ENCODE measurements around the gene RAB27B. TPM values are rescaled to one million over a fixed set of nuclear protein-coding genes. Genes with fewer than 3 reads are reported as not detected.
"Not testable (repeated sequence)": the region's sequence is repeated elsewhere in the genome, so short reads cannot be mapped to it uniquely, and the experiment has no call there.

The RAB27B gene
- total RNA-seq, 1 donor from 2014 or later: 6.1 TPM

DNA sequence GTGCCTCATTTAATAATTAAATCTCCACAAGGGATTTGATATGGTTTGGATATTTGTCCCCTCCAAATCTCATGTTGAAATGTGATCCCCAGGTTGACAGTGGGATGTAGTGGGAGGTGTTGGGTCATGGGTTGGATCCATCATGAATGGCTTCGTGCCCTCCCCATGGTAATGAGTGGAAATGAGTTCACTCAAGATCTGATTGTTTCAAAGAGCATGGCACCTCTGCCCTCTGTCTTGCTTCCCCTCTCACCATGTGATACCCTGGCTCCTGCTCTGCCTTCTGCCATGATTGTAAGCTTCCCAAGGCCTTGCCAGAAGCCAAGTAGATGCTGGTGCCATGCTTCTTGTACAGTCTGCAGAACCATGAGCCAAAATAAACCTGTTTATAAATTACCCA, 15.0 kb upstream of the RAB27B start:
- Histone ChIP-seq H3K27ac (no peak overlapping the region), H3K27me3 (no peaks in the 10 kb centered on the region)

DNA sequence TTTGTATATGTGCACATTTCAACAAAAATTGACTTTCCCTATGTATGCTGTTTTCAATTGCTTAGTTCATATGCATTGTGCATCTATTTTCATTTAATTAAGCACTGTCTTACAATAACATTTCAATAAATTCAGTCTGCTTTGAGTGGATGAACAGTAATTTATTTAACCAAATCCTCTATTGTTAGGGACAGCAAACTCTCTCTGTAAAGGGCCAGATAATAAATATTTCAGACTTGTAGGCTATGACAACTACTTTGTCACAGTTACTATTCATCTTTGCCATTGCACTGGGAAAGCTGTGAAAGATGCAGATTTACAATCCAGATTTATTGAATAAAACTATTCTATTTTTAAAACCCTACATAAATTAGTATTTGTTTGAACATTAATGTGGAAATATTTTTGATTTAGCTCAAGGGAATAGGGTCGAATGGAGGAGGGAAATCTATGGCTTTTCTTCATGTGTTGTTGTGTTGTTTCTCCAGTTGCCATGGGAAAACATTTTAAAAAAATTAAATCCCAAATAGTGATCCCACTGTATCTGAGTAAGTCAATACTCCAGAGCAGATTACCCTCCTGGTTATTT, 14.2 kb upstream of the RAB27B start:
- no peaks in the 10 kb centered on the region for H3K4me1 ChIP-seq
- no peaks in the 10 kb centered on the region for H3K9me3 ChIP-seq
- no peak overlapping the region for H3K27ac ChIP-seq
- TF ChIP-seq POLR2A (IDR thresholded peaks at IDR 0.05) (no peak), POLR2AphosphoS5 (IDR thresholded peaks at IDR 0.05; ENCODE audit: insufficient read depth in 1 of 2, low read depth in 1 of 2) (no peak)
- TF ChIP-seq, protein P1, sequence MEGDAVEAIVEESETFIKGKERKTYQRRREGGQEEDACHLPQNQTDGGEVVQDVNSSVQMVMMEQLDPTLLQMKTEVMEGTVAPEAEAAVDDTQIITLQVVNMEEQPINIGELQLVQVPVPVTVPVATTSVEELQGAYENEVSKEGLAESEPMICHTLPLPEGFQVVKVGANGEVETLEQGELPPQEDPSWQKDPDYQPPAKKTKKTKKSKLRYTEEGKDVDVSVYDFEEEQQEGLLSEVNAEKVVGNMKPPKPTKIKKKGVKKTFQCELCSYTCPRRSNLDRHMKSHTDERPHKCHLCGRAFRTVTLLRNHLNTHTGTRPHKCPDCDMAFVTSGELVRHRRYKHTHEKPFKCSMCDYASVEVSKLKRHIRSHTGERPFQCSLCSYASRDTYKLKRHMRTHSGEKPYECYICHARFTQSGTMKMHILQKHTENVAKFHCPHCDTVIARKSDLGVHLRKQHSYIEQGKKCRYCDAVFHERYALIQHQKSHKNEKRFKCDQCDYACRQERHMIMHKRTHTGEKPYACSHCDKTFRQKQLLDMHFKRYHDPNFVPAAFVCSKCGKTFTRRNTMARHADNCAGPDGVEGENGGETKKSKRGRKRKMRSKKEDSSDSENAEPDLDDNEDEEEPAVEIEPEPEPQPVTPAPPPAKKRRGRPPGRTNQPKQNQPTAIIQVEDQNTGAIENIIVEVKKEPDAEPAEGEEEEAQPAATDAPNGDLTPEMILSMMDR (IDR thresholded peaks at IDR 0.05): no peak
- no peak for DNase-seq (ENCODE audit: extremely low spot score in 2 of 2)
- intact Hi-C loops (cut with DNase I): no loop called here
- H3K4me3 ChIP-seq: no peak overlapping the region
- no peaks in the 10 kb centered on the region for H3K36me3 ChIP-seq
- no peaks in the 10 kb centered on the region for H3K27me3 ChIP-seq

More for the DNA sequence above, 15.0 kb upstream of the RAB27B start:
- TF ChIP-seq POLR2A (IDR thresholded peaks at IDR 0.05): no peak
- TF ChIP-seq POLR2AphosphoS5 (IDR thresholded peaks at IDR 0.05; ENCODE audit: insufficient read depth in 1 of 2, low read depth in 1 of 2): no peak
- TF ChIP-seq, protein P1 (IDR thresholded peaks at IDR 0.05): no peak
- intact Hi-C loops (cut with DNase I): no loop called here
- no peak for DNase-seq (ENCODE audit: extremely low spot score in 2 of 2)
- Histone ChIP-seq H3K4me1 (no peaks in the 10 kb centered on the region), H3K9me3 (no peaks in the 10 kb centered on the region), H3K4me3 (no peak overlapping the region), H3K36me3 (no peaks in the 10 kb centered on the region)

DNA sequence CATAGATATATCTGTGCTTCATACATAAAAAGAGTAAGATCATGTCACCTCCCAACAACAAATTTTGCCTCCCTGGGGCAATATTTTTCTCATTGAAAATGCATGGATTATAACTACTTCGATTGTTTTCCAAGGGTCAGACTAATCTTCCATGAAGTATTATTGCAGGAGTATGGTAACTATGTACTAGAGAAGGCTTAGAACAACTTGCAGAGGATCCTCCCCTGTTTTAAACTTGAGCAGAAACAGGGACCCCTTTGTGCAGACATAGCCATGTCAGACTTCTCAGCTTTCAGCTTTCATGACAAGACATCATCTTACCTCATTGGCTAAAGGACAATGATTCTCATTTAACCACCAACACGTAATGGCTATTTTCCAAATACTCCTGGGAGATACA, 13.2 kb upstream of the RAB27B start:
- no peak for DNase-seq (ENCODE audit: extremely low spot score in 2 of 2)
- intact Hi-C loops (cut with DNase I): no loop called here
- H3K9me3 ChIP-seq: no peaks in the 10 kb centered on the region
- H3K36me3 ChIP-seq: no peaks in the 10 kb centered on the region
- no peak for TF ChIP-seq POLR2A (IDR thresholded peaks at IDR 0.05)
- TF ChIP-seq, protein P1 (IDR thresholded peaks at IDR 0.05): no peak
- no peak for TF ChIP-seq POLR2AphosphoS5 (IDR thresholded peaks at IDR 0.05; ENCODE audit: insufficient read depth in 1 of 2, low read depth in 1 of 2)
- no peak overlapping the region for H3K4me3 ChIP-seq
- H3K4me1 ChIP-seq: no peaks in the 10 kb centered on the region
- no peaks in the 10 kb centered on the region for H3K27me3 ChIP-seq
- H3K27ac ChIP-seq: no peak overlapping the region

DNA sequence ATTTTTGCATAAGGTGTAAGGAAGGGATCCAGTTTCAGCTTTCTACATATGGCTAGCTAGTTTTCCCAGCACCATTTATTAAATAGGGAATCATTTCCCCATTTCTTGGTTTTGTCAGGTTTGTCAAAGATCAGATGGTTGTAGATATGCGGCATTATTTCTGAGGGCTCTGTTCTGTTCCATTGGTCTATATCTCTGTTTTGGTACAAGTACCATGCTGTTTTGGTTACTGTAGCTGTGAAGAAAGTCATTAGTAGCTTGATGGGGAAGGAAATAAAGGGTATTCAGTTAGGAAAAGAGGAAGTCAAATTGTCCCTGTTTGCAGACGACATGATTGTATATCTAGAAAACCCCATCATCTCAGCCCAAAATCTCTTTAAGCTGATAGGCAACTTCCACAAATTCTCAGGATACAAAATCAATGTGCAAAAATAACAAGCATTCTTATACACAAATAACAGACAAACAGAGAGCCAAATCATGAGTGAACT, 7.4 kb upstream of the RAB27B start:
- H3K27ac ChIP-seq; DNase-seq (ENCODE audit: extremely low spot score in 2 of 2); intact Hi-C loops (cut with DNase I); H3K9me3 ChIP-seq; H3K4me3 ChIP-seq; H3K27me3 ChIP-seq; H3K4me1 ChIP-seq; H3K36me3 ChIP-seq: not testable (repeated sequence)

DNA sequence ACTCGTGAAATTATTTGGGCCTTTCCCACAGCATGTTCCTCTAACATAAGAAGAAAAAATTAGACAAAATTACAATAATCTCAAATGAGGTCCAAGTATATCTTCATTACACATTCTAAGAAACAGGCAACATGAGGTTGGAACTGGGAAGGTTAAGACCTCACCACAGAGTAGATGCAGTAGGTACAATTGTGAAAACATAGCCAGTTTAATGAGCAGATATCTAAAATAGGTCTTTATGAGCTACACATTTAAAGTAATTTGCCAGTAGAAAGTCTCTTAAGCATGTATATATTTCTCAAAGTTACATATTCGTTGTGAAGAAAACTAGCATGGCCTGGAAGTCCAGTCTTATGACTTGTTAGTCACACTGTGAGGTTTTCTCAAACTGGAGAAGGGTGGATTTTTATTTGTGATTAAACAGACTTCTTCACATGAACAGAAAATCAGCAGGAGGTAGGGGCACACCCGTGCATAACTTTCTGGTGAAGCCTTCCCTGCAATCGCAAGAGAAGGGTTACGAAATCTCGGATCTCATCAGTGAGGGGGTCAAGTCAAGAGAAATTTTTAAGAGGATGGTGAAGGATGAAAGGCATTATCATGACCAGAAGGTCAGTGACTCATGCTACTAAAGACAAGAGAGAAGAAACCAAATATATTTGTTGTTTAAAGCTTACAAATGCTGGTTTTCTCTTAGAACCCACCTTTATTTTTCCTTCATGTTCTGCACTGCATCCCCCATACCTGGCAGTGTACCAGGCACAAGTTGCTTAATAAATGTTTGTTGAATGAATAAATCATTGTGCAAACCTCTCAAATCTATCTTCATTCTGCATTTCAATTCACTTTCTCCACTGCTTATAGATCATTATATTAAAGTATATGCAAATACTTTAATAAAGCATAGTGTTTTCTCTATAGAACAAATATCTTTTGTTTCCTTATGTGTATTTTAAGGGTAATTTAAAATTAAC, 5.1 kb upstream of the RAB27B start:
- no peaks in the 10 kb centered on the region for H3K9me3 ChIP-seq
- TF ChIP-seq POLR2A (IDR thresholded peaks at IDR 0.05) (no peak), POLR2AphosphoS5 (IDR thresholded peaks at IDR 0.05; ENCODE audit: insufficient read depth in 1 of 2, low read depth in 1 of 2) (no peak)
- TF ChIP-seq, protein P1 (IDR thresholded peaks at IDR 0.05): no peak
- H3K27me3 ChIP-seq: no peaks in the 10 kb centered on the region
- H3K27ac ChIP-seq: peak overlapping the region; percentile 48
- H3K36me3 ChIP-seq: no peaks in the 10 kb centered on the region
- H3K4me3 ChIP-seq: no peak overlapping the region
- intact Hi-C loops (cut with DNase I): no loop called here
- DNase-seq (ENCODE audit: extremely low spot score in 2 of 2): no peak
- H3K4me1 ChIP-seq: peaks cover 6% of the 10 kb centered on the region

Data from vagina (tissue), 2 donors.